Neural crest cell (in vitro differentiated cells): ENCODE measurements around the gene PPIF. TPM values are rescaled to one million over a fixed set of nuclear protein-coding genes. Genes with fewer than 3 reads are reported as not detected.

Experiments
- DNase-seq: peaks from one replicate; pipeline ENCODE4 v3.0.0; 2021; ENCODE audit warnings: low read depth, mixed read lengths, low spot score
- H3K27ac Mint-ChIP-seq: one replicate; pipeline ENCODE4 v1.8.0; 2021; ENCODE audit warnings: mild to moderate bottlenecking, mixed read lengths; ENCODE audit not compliant: unreplicated experiment
- H3K27me3 Mint-ChIP-seq: 2 replicates; pipeline ENCODE4 v1.8.0; 2021; ENCODE audit warnings: low read depth, mild to moderate bottlenecking, mixed read lengths
- H3K36me3 Mint-ChIP-seq: 2 replicates; pipeline ENCODE4 v1.8.0; 2021; ENCODE audit warnings: low read depth, mild to moderate bottlenecking, mixed read lengths
- H3K4me1 Mint-ChIP-seq: 2 replicates; pipeline ENCODE4 v1.8.0; 2021; ENCODE audit warnings: mixed read lengths
- H3K4me3 Mint-ChIP-seq: one replicate; pipeline ENCODE4 v1.8.0; 2021; ENCODE audit warnings: mild to moderate bottlenecking, mixed read lengths
- H3K9me3 Mint-ChIP-seq: 2 replicates; pipeline ENCODE4 v1.8.0; 2021; ENCODE audit warnings: mixed read lengths
- CTCF ChIP-seq: fragments of 200-600 bp; sonication (generic); conservative IDR thresholded peaks from 2 replicates; pipeline ENCODE4 v1.5.0; 2021; ENCODE audit warnings: antibody characterized with exemption, mild to moderate bottlenecking
- total RNA-seq: library from RNA; stranded (reverse); gene quantifications from 2 replicates; pipeline ENCODE4 v1.2.1, GENCODE V29; 2021

The PPIF gene
- total RNA-seq, 1 donor from 2014 or later, result 76.8 TPM

- Mint-ChIP-seq H3K27ac (no peak overlapping the region), H3K9me3 (no peaks in the 10 kb centered on the region), H3K4me1 (peaks cover 9% of the 10 kb centered on the region), H3K27me3 (no peaks in the 10 kb centered on the region), H3K4me3 (no peak overlapping the region), H3K36me3 (no peaks in the 10 kb centered on the region)
- DNase-seq, result no peak
- TF ChIP-seq CTCF, result no peak
These were observed 6.5 kb upstream of the PPIF start for GRCh38 chr10:79340646-79341244.

DNA sequence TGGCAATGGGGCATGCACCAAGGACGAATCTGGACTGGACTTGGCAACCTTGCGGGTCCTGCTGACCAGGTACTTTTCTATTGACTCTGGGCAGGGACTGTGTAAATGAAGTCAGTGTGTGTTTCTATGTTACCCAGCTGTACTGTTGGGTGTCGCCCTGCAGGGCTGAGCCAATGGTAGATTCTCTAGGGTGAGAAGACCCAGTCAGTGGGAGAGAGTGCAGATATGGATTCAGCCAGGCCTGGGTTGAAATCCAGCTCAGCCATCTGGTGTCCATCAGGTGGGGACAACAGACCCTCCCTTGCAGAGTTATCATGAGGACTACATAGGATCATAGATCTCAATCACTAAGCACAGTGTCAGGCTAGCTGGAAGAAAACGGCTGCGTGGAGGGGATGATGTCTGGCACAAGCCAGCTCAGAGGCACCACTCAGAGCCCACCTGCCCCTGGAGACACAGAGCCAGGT lies 4.9 kb upstream of the PPIF start:
- DNase-seq, result no peak
- H3K4me3 Mint-ChIP-seq, result no peak overlapping the region
- peaks cover 4% of the 10 kb centered on the region for H3K4me1 Mint-ChIP-seq
- no peak overlapping the region for H3K27ac Mint-ChIP-seq
- no peak for TF ChIP-seq CTCF
- H3K9me3 Mint-ChIP-seq, result no peaks in the 10 kb centered on the region
- H3K27me3 Mint-ChIP-seq, result no peaks in the 10 kb centered on the region
- no peaks in the 10 kb centered on the region for H3K36me3 Mint-ChIP-seq

DNA sequence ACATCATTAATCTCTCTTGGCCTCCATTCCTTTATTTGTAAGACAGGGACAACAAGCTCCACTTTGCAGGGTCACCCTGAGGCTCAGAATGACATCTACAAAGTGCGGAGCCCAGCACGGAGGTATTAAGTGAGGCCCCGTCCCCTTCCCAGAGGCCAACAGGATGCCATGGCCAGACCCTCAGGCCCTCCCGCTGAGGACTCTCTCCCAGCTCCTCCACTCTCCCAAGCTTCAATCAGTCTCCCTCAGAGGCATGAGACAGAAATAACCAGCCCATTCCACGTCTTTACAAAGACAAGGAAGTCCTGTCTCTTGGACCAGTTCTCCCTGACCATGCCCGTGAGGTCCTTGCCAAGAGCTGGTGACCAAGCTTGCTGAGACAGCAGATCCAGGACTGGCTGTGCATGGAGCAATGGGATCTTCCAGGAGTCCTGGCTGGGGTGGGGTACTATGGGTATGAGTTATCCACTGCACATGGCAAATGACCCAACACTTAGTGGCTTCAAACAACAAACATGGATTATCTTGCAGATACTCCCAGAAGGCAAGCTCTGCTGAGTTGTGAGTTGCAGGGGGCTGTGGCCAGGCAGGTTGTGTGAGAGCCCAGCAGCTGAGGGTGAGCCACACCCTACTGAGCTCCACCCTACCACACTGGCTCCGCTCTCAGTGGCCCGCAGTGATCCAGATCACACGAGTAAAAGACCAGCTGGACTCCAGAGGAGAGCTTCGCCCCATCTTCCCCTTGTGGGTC lies 4.3 kb upstream of the PPIF start:
- H3K36me3 Mint-ChIP-seq, result no peaks in the 10 kb centered on the region
- H3K27me3 Mint-ChIP-seq, result no peaks in the 10 kb centered on the region
- H3K4me1 Mint-ChIP-seq, result peaks cover 4% of the 10 kb centered on the region
- no peak for TF ChIP-seq CTCF
- DNase-seq, result no peak
- H3K9me3 Mint-ChIP-seq, result no peaks in the 10 kb centered on the region
- H3K27ac Mint-ChIP-seq, result no peak overlapping the region
- H3K4me3 Mint-ChIP-seq, result no peak overlapping the region

GRCh38 chr10:79344502-79345195 lies 2.6 kb upstream of the PPIF start:
- no peaks in the 10 kb centered on the region for H3K9me3 Mint-ChIP-seq
- no peak for TF ChIP-seq CTCF
- H3K36me3 Mint-ChIP-seq, result peaks cover under 1% of the 10 kb centered on the region
- no peak overlapping the region for H3K27ac Mint-ChIP-seq
- H3K27me3 Mint-ChIP-seq, result no peaks in the 10 kb centered on the region
- H3K4me1 Mint-ChIP-seq, result peaks cover 12% of the 10 kb centered on the region
- DNase-seq, result no peak
- H3K4me3 Mint-ChIP-seq, result peak overlapping the region; percentile 41

GRCh38 chr10:79345241-79346011 lies 1.8 kb upstream of the PPIF start:
- no peaks in the 10 kb centered on the region for H3K27me3 Mint-ChIP-seq
- H3K4me1 Mint-ChIP-seq, result peaks cover 12% of the 10 kb centered on the region
- H3K9me3 Mint-ChIP-seq, result no peaks in the 10 kb centered on the region
- H3K27ac Mint-ChIP-seq, result no peak overlapping the region
- H3K4me3 Mint-ChIP-seq, result peak overlapping the region; percentile 41
- TF ChIP-seq CTCF, result no peak
- peaks cover 6% of the 10 kb centered on the region for H3K36me3 Mint-ChIP-seq
- no peak for DNase-seq
